Skeletal muscle cell (primary cell): Measurements from ENCODE around the gene UBAP1L.

ENCODE experiments used
- DNase-seq: peaks from one replicate; pipeline ENCODE4 v3.0.0-alpha.2; 2010; ENCODE audit warnings: low read depth
- H3K4me3 ChIP-seq: 2 replicates; pipeline ENCODE4 v1.5.1; 2011; ENCODE audit warnings: low read depth, mild to moderate bottlenecking, control low read depth, low read length, moderate library complexity

Gene UBAP1L

GRCh38 chr15:65069779-65070546 lies 45.0 kb downstream of the UBAP1L start:
- no peak for DNase-seq
- no peak overlapping the region for H3K4me3 ChIP-seq

- DNase-seq, result peak; percentile 90
- no peak overlapping the region for H3K4me3 ChIP-seq
Observed at GRCh38 chr15:65069179-65069578, 45.8 kb downstream of the UBAP1L start.

GRCh38 chr15:65068403-65068788 lies 46.6 kb downstream of the UBAP1L start:
- DNase-seq, result no peak
- H3K4me3 ChIP-seq, result no peak overlapping the region

GRCh38 chr15:65067645-65068402 lies 47.2 kb downstream of the UBAP1L start, which contains the start of gene RASL12:
Gene RASL12 (minus strand): TSS chr15:65067991. CDS start chr15:65067835, 156 bp downstream.
- H3K4me3 ChIP-seq, result peak within 1 kb of the TSS; percentile 15
- no peak for DNase-seq

- H3K4me3 ChIP-seq, result peak overlapping the region; percentile 15
- no peak for DNase-seq
Observed at GRCh38 chr15:65067317-65067644, 47.7 kb downstream of the UBAP1L start.

GRCh38 chr15:65066635-65067316 lies 48.2 kb downstream of the UBAP1L start:
- DNase-seq, result no peak
- no peak overlapping the region for H3K4me3 ChIP-seq

- DNase-seq, result no peak
- H3K4me3 ChIP-seq, result no peak overlapping the region
Observed at GRCh38 chr15:65066001-65066634, 48.9 kb downstream of the UBAP1L start.

- DNase-seq, result no peak
- H3K4me3 ChIP-seq, result no peak overlapping the region
Observed at GRCh38 chr15:65062726-65063125, 52.3 kb downstream of the UBAP1L start.

GRCh38 chr15:65062061-65062460 lies 52.9 kb downstream of the UBAP1L start:
- no peak for DNase-seq
- H3K4me3 ChIP-seq, result no peak overlapping the region

GRCh38 chr15:65060641-65061397 lies 54.2 kb downstream of the UBAP1L start:
- no peak overlapping the region for H3K4me3 ChIP-seq
- DNase-seq, result no peak

GRCh38 chr15:65059931-65060596 lies 54.9 kb downstream of the UBAP1L start:
- no peak for DNase-seq
- no peak overlapping the region for H3K4me3 ChIP-seq

- no peak for DNase-seq
- no peak overlapping the region for H3K4me3 ChIP-seq
Observed at GRCh38 chr15:65059369-65059750, 55.6 kb downstream of the UBAP1L start.

- no peak overlapping the region for H3K4me3 ChIP-seq
- no peak for DNase-seq
Observed at GRCh38 chr15:65058394-65059368, 56.3 kb downstream of the UBAP1L start.

- no peak for DNase-seq
- H3K4me3 ChIP-seq, result no peak overlapping the region
Observed at GRCh38 chr15:65057549-65057940, 57.5 kb downstream of the UBAP1L start.

GRCh38 chr15:65056868-65057548 lies 58.0 kb downstream of the UBAP1L start:
- no peak for DNase-seq
- H3K4me3 ChIP-seq, result no peak overlapping the region

- no peak for DNase-seq
- no peak overlapping the region for H3K4me3 ChIP-seq
Observed at GRCh38 chr15:65056106-65056505, 58.9 kb downstream of the UBAP1L start.

- DNase-seq, result no peak
- H3K4me3 ChIP-seq, result no peak overlapping the region
Observed at GRCh38 chr15:65055201-65055870, 59.7 kb downstream of the UBAP1L start.
